HFF-Myc (cell line): ENCODE data around the gene COQ8A.

ENCODE experiments used
- DNase-seq: peaks from one replicate; pipeline ENCODE4 v3.0.0-alpha.2; 2011; ENCODE audit warnings: low read depth; ENCODE audit errors: extremely low read depth
- H3K4me3 ChIP-seq: replicated peaks from 2 replicates; pipeline ENCODE4 v1.5.1; 2011; ENCODE audit warnings: low read depth, mild to moderate bottlenecking, control low read depth, low read length
- CTCF ChIP-seq: IDR thresholded peaks from 2 replicates; pipeline ENCODE4 v1.5.1; 2012; ENCODE audit warnings: mild to moderate bottlenecking, low read depth, low read length, control low read depth; ENCODE audit errors: missing control alignments

The COQ8A gene

GRCh38 chr1:226980565-226981385 lies 40.7 kb downstream of the COQ8A start:
- no peak for TF ChIP-seq CTCF
- no peak for DNase-seq
- no peak overlapping the region for H3K4me3 ChIP-seq

- no peak overlapping the region for H3K4me3 ChIP-seq
- TF ChIP-seq CTCF = no peak
Observed at GRCh38 chr1:226981386-226981817, 41.3 kb downstream of the COQ8A start.

GRCh38 chr1:226981838-226982237 lies 41.7 kb downstream of the COQ8A start:
- no peak for DNase-seq
- TF ChIP-seq CTCF = no peak
- no peak overlapping the region for H3K4me3 ChIP-seq

More at GRCh38 chr1:226981386-226981817, 41.3 kb downstream of the COQ8A start:
- no peak for DNase-seq

- no peak for TF ChIP-seq CTCF
- DNase-seq = no peak
Observed at GRCh38 chr1:226982451-226983177, 42.5 kb downstream of the COQ8A start.

GRCh38 chr1:226983247-226983991 lies 43.3 kb downstream of the COQ8A start:
- no peak for DNase-seq
- H3K4me3 ChIP-seq = no peak overlapping the region
- TF ChIP-seq CTCF = no peak

More at GRCh38 chr1:226982451-226983177, 42.5 kb downstream of the COQ8A start:
- no peak overlapping the region for H3K4me3 ChIP-seq

GRCh38 chr1:226983992-226984364 lies 43.9 kb downstream of the COQ8A start:
- TF ChIP-seq CTCF = no peak
- H3K4me3 ChIP-seq = no peak overlapping the region
- no peak for DNase-seq
